Mesenchymal stem cell (in vitro differentiated cells and primary cell): Measurements from ENCODE around the gene EPAS1.
A peak's percentile ranks its signal among the peaks of the same experiment; 100 is the strongest.

ENCODE experiments used
- DNase-seq: peaks from one replicate; pipeline ENCODE4 v3.0.0-alpha.2; 2013
- H2AFZ ChIP-seq: one replicate; pipeline ENCODE4 v1.6.1; 2013; ENCODE audit warnings: low read depth, mild to moderate bottlenecking, control low read depth, inconsistent platforms, low read length, moderate library complexity
- H2AK5ac ChIP-seq: 2 replicates; pipeline ENCODE4 v1.6.1; 2013; ENCODE audit warnings: low read length, moderate library complexity, mild to moderate bottlenecking, inconsistent platforms; ENCODE audit not compliant: severe bottlenecking
- H2BK120ac ChIP-seq: one replicate; pipeline ENCODE4 v1.6.1; 2013; ENCODE audit warnings: low read depth, mild to moderate bottlenecking, inconsistent platforms, low read length, moderate library complexity
- H2BK12ac ChIP-seq, 2 experiments: one replicate each; pipeline ENCODE4 v1.6.1; 2013; ENCODE audit warnings: inconsistent platforms in 2 of 2, low read length in 2 of 2, mild to moderate bottlenecking in 2 of 2, moderate library complexity in 2 of 2, control low read depth in 1 of 2
- H2BK15ac ChIP-seq: one replicate; pipeline ENCODE4 v1.6.1; 2013; ENCODE audit warnings: mild to moderate bottlenecking, low read depth, inconsistent platforms; ENCODE audit not compliant: poor library complexity, severe bottlenecking
- H2BK5ac ChIP-seq: 2 replicates; pipeline ENCODE4 v1.6.1; 2013; ENCODE audit warnings: low read depth, mild to moderate bottlenecking, low read length, control low read depth, inconsistent platforms; ENCODE audit not compliant: poor library complexity, severe bottlenecking
- H3K14ac ChIP-seq, 2 experiments: one replicate each; pipeline ENCODE4 v1.6.1; 2013; ENCODE audit warnings: inconsistent platforms in 2 of 2, low read length in 2 of 2, control low read depth in 1 of 2, mild to moderate bottlenecking in 1 of 2, moderate library complexity in 1 of 2
- H3K18ac ChIP-seq, 2 experiments: one replicate each; pipeline ENCODE4 v1.6.1; 2013; ENCODE audit warnings: inconsistent platforms in 2 of 2, low read length in 2 of 2, control low read depth in 1 of 2, low read depth in 1 of 2, mild to moderate bottlenecking in 1 of 2
- H3K23ac ChIP-seq, 2 experiments: one replicate each; pipeline ENCODE4 v1.6.1; 2013; ENCODE audit warnings: inconsistent platforms in 2 of 2, low read length in 2 of 2, mild to moderate bottlenecking in 2 of 2, moderate library complexity in 2 of 2, control low read depth in 1 of 2
- H3K27ac ChIP-seq: 2 replicates; pipeline ENCODE4 v1.5.1; 2013; ENCODE audit warnings: mild to moderate bottlenecking, moderate library complexity, low read length, control low read depth, inconsistent platforms; ENCODE audit not compliant: poor library complexity, severe bottlenecking
- H3K27me3 ChIP-seq, 2 experiments: 2 replicates each; pipeline versions ENCODE4 v1.6.1 to v1.7.0; 2013; ENCODE audit warnings: low read length in 2 of 2, mild to moderate bottlenecking in 2 of 2, moderate library complexity in 2 of 2, control low read depth in 1 of 2, inconsistent platforms in 1 of 2; ENCODE audit not compliant: control insufficient read depth in 1 of 2, insufficient read depth in 1 of 2
- H3K36me3 ChIP-seq, 2 experiments: 2 replicates each; pipeline versions ENCODE4 v1.6.1 to v1.7.0; 2013; ENCODE audit warnings: low read length in 2 of 2, control low read depth in 1 of 2, inconsistent platforms in 1 of 2, low read depth in 1 of 2, mild to moderate bottlenecking in 1 of 2; ENCODE audit not compliant: insufficient read depth in 2 of 2, control insufficient read depth in 1 of 2
- H3K4ac ChIP-seq, 2 experiments: one replicate each; pipeline ENCODE4 v1.6.1; 2013; ENCODE audit warnings: inconsistent platforms in 2 of 2, low read length in 2 of 2, mild to moderate bottlenecking in 2 of 2, moderate library complexity in 2 of 2, control low read depth in 1 of 2, low read depth in 1 of 2
- H3K4me1 ChIP-seq: 2 replicates; pipeline ENCODE4 v1.6.1; 2013; ENCODE audit warnings: low read depth, low read length, control low read depth; ENCODE audit not compliant: control insufficient read depth, insufficient read depth
- H3K4me2 ChIP-seq: 2 replicates; pipeline ENCODE4 v1.6.1; 2013; ENCODE audit warnings: low read length, mild to moderate bottlenecking, inconsistent platforms; ENCODE audit not compliant: poor library complexity, severe bottlenecking
- H3K4me3 ChIP-seq, 2 experiments: 2 replicates each; pipeline versions ENCODE4 v1.5.1 to v1.7.0; 2013; ENCODE audit warnings: low read length in 2 of 2, mild to moderate bottlenecking in 2 of 2, control low read depth in 1 of 2, low read depth in 1 of 2; ENCODE audit not compliant: insufficient read depth in 1 of 2
- H3K79me1 ChIP-seq: replicated peaks from 2 replicates; pipeline ENCODE4 v1.6.1; 2013; ENCODE audit warnings: mild to moderate bottlenecking, control low read depth, low read length, inconsistent platforms; ENCODE audit not compliant: poor library complexity, severe bottlenecking
- H3K9ac ChIP-seq: 2 replicates; pipeline ENCODE4 v1.7.0; 2013; ENCODE audit warnings: mild to moderate bottlenecking, low read length, moderate library complexity
- H3K9me3 ChIP-seq: 2 replicates; pipeline ENCODE4 v1.7.0; 2013; ENCODE audit warnings: mild to moderate bottlenecking, low read length; ENCODE audit not compliant: control insufficient read depth
- H4K8ac ChIP-seq: one replicate; pipeline ENCODE4 v1.6.1; 2013; ENCODE audit warnings: inconsistent platforms, mild to moderate bottlenecking, low read length, moderate library complexity
- H4K91ac ChIP-seq: one replicate; pipeline ENCODE4 v1.6.1; 2013; ENCODE audit warnings: mild to moderate bottlenecking, low read length, inconsistent platforms
- WGBS: methylation state at CpG from one replicate; pipeline ENCODE4 v1.1.7; 2013; ENCODE audit warnings: mixed read lengths; 5-methylcytosine and 5-hydroxymethylcytosine counted together

Gene EPAS1

DNA sequence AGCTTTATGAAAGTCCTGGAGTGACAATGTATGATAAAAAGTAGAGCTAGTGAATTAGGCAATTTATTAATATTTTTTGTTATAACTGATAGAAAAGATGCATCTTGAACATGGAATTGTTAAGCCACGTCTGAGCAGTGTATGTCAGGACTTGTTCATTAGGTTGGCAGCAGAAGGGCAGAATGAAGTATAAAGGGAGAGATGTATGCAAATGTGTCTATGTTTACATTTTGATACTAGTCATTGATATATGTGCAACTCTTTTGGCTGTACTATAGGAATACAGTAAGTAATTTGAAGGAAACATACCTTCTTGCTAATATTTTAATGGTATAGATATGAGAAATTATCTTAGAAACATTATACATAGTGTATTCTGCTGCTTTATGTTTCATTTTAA is 133.2 kb downstream of the EPAS1 start:
- WGBS = 92% methylated on average over 1 of the region's 1 CpG

GRCh38 chr2:46430992-46431391 is 133.8 kb downstream of the EPAS1 start:
- H4K8ac ChIP-seq = no peak overlapping the region
- WGBS = 93% methylated on average over 1 of the region's 1 CpG
- peaks cover 3% of the 10 kb centered on the region for H3K4me1 ChIP-seq
- H3K9ac ChIP-seq = no peak overlapping the region
- DNase-seq = no peak
- no peak overlapping the region for H3K4me3 ChIP-seq
- no peak overlapping the region for H3K18ac ChIP-seq
- no peaks in the 10 kb centered on the region for H3K36me3 ChIP-seq
- no peak overlapping the region for H3K14ac ChIP-seq
- no peak overlapping the region for H2BK120ac ChIP-seq
- no peak overlapping the region for H2AFZ ChIP-seq
- H3K4ac ChIP-seq = no peak overlapping the region
- H2BK12ac ChIP-seq = no peak overlapping the region
- H2AK5ac ChIP-seq = no peak overlapping the region
- no peak overlapping the region for H3K27ac ChIP-seq
- H3K23ac ChIP-seq = no peak overlapping the region
- no peak overlapping the region for H3K4me2 ChIP-seq
- H3K9me3 ChIP-seq = no peaks in the 10 kb centered on the region
- H2BK15ac ChIP-seq = no peak overlapping the region
- H4K91ac ChIP-seq = no peak overlapping the region
- H2BK5ac ChIP-seq = no peak overlapping the region
- no peaks in the 10 kb centered on the region for H3K27me3 ChIP-seq
- no peaks in the 10 kb centered on the region for H3K79me1 ChIP-seq

More for the DNA sequence above, 133.2 kb downstream of the EPAS1 start:
- Histone ChIP-seq H2BK12ac (no peak overlapping the region), H3K9me3 (no peaks in the 10 kb centered on the region), H3K4me2 (no peak overlapping the region), H2BK5ac (no peak overlapping the region), H3K79me1 (no peaks in the 10 kb centered on the region), H2AK5ac (no peak overlapping the region), H3K14ac (no peak overlapping the region), H2BK120ac (no peak overlapping the region), H3K4me1 (peaks cover 3% of the 10 kb centered on the region), H3K23ac (no peak overlapping the region), H4K91ac (no peak overlapping the region), H3K4ac (no peak overlapping the region), H2BK15ac (no peak overlapping the region), H3K9ac (no peak overlapping the region), H3K27me3 (no peaks in the 10 kb centered on the region), H3K18ac (no peak overlapping the region), H4K8ac (no peak overlapping the region), H3K27ac (no peak overlapping the region), H3K4me3 (no peak overlapping the region), H3K36me3 (no peaks in the 10 kb centered on the region), H2AFZ (no peak overlapping the region)
- no peak for DNase-seq

DNA sequence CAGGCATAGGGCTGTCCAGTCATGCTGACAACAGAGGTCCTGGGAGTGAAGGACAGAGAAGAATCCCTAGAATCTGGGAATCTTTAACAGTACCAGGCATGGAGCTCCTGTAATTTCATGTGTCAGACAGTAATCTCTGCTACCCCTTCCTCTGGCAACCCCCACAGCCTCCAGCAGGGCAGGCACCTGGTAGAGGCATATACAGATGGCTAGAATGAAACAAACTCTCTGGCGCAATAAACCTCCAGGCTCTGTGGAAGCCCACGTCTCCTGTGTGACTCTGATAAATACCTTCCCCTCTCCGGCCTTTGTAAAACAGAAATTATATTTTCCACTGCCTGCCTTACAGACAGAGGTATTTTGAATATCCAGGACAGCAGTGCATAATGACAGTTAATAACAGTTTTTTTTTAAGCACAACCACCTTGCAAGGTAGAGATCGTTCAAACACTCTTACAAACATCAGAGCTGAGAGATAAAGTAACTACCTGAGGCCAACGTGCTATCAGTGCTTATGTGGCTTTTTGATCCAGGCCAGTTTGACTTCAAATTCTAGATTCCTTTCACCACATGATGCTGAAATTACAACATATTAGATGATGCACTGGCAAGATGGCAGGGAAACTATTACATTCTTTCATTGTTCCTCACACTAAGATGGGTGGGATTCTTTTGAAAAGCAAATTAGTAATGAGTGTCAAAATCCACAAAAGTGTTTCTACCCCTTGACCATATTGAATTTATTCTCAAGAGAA is 134.5 kb downstream of the EPAS1 start:
- Histone ChIP-seq H3K14ac (no peak overlapping the region), H3K4ac (no peak overlapping the region), H3K23ac (no peak overlapping the region), H2AFZ (no peak overlapping the region), H4K91ac (no peak overlapping the region), H4K8ac (no peak overlapping the region), H3K36me3 (no peaks in the 10 kb centered on the region), H3K9me3 (no peaks in the 10 kb centered on the region), H3K79me1 (no peaks in the 10 kb centered on the region), H3K4me2 (no peak overlapping the region), H3K27me3 (no peaks in the 10 kb centered on the region), H2BK15ac (no peak overlapping the region), H2BK5ac (no peak overlapping the region), H3K4me1 (peaks cover 3% of the 10 kb centered on the region), H3K4me3 (no peak overlapping the region), H3K27ac (no peak overlapping the region), H2BK12ac (no peak overlapping the region), H3K18ac (no peak overlapping the region), H2AK5ac (no peak overlapping the region), H2BK120ac (no peak overlapping the region), H3K9ac (no peak overlapping the region)
- DNase-seq = no peak
- 88% methylated on average over 5 of the region's 5 CpGs for WGBS

DNA sequence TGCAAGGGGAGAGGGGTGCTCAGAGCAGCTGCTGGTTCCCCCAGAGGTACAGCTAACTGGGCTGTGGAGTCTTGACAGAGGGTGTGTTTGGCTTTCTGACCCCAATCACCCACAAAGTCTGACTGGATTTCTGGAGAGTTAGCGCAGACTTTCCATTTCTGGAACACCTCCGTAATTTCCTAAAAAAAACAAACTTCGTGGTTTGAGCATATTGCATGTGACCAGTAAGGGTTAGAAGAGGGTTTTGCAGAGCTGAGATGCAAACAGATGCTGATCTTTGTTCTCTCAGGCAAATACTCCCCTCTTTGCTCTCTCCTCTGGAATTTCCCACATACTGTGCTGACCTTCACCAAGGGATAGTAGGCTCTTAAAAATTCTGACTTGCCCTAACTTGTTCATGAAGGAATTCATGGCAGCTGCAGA is 137.7 kb downstream of the EPAS1 start:
- Histone ChIP-seq H3K27me3 (peaks cover 0 to under 1% of the 10 kb centered on the region in 2 experiments), H2BK120ac (no peak overlapping the region), H3K36me3 (no peaks in the 10 kb centered on the region), H4K8ac (peak overlapping the region; percentile 69), H2BK5ac (peak overlapping the region; percentile 94), H3K18ac (peak overlapping the region; percentile 58 to 64), H3K27ac (peak overlapping the region; percentile 92), H2BK12ac (peak overlapping the region; percentile 23 to 59), H3K4me1 (peaks cover 3% of the 10 kb centered on the region), H3K79me1 (no peaks in the 10 kb centered on the region), H3K9me3 (no peaks in the 10 kb centered on the region), H2BK15ac (no peak overlapping the region), H2AK5ac (peak overlapping the region; percentile 85), H4K91ac (peak overlapping the region; percentile 58), H3K4ac (no peak overlapping the region), H3K9ac (no peak overlapping the region), H3K14ac (no peak overlapping the region), H3K4me3 (no peak overlapping the region), H3K23ac (no peak overlapping the region), H3K4me2 (peak overlapping the region; percentile 14), H2AFZ (no peak overlapping the region)
- peak; percentile 68 for DNase-seq
- no CpG with 5 or more reads among the region's 3 CpGs for WGBS
